T-helper 2 cell (primary cell): ENCODE data around the gene UBE2A.

Experiments
- DNase-seq, 5 experiments: peaks; one replicate each; pipeline versions ENCODE4 v3.0.0 to v3.0.0-alpha.2; 2012 to 2022
- total RNA-seq, 2 donors: gene quantifications; one replicate each; lab custom pipeline; 2026; lab: John Stamatoyannopoulos, UW

UBE2A gene
- 89.2 to 114 reads per million in 2 donors for total RNA-seq

DNA sequence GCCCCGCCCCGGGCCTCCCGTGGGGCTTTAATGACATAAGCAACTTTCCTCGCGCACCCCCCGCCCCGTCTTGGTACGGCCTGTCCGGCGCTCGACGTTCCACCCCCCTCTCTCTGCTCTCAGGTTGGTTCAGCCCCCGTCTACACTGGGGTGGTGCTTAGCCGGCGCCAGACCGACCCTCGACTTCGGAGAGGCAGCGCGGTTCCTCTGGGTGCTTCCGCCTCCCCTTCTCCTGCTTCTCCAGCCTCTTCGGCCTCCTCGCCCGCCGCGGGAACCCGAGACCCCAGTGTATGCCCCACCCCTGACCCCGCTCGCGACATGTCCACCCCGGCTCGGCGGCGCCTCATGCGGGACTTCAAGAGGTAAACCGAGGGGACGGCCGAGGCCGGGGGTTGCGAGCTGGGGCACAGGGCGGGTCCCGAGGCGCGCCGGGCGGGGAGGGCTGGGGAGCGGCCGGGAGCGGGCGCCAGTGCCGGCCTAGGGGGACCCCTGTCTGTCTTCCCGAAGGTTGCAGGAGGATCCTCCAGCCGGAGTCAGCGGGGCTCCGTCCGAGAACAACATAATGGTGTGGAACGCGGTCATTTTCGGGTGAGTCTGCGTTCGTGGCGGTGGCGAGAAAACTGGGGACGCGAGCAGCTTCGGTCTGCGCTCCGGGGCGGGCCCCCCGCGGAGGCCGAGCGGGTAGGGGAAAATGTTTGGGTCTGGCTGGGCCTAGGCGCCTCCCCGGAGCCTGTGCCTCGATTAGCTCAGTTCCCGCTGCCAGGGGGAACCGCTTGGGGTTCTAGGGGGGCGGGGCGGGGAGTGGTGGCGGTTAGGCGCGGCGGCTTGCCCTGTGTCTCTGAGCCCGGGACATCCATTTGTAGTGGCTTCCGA is at the start of gene UBE2A:
TSS of gene UBE2A (plus strand) at position 170 of the 873 bp plus-strand sequence. CDS start at position 319, 149 bp downstream.
- DNase-seq, result peak; percentile 72 to 95 (median 82)

DNA sequence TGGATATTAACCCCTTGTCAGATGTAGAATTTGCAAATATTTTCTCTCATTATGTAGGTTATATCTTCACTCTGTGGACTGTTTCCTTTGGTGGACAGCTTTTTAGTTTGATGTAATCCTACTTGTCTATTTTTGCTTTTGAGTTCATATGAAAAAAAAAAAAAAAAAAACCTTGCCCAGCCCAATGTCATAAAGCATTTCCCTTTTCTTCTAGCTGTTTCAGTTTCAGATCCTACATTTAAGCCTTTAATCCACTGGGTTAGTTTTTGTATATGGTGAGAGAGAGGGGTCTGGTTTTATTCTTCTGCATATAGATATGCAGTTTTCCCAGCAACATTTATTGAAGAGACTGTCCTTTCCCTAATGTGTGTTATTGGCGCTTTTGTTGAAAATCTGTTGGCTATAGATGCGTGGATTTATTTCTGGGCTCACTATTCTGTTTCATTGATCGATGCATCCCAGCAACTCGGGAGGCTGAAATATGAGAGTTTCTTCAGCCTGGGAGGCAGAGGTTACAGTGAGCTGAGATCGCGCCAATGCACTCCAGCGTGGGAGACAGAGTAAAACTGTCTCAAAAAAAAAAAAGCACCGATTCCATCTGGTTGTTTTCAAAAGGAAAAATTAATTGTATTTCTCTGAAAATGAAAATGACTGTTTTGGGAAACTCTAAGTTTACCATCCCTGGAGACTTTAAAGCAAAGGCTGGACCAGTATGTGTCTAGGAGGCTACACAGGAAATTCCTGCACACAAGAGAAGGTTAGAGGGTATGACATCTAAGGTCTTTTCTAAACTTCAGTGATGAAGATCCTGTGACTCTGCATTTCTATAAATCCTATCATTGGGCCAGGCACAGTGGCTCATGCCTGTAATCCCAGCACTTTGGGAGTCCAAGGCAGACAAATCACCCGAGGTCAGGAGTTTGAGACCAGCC is 44.8 kb upstream of the UBE2A start:
- DNase-seq, result no peak

DNA sequence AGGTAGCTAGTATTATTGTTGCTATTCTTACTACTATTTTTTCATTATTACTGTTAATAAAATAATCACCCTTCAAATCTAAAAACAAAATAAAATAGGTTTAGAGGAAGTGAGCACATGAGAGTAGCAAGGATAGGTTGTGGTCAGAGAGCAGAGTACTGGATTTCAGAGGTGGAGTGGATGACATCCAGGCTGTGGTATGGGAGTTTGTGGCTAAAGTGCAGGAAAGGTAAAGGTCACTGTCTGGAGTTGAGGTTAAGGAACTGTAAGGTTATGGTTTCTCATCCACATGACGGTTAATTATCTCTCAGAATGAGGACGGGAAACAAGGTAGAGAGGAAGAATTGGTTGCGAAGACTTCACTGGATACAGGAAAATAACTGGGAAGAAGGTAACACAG is 36.9 kb upstream of the UBE2A start:
- no peak for DNase-seq

DNA sequence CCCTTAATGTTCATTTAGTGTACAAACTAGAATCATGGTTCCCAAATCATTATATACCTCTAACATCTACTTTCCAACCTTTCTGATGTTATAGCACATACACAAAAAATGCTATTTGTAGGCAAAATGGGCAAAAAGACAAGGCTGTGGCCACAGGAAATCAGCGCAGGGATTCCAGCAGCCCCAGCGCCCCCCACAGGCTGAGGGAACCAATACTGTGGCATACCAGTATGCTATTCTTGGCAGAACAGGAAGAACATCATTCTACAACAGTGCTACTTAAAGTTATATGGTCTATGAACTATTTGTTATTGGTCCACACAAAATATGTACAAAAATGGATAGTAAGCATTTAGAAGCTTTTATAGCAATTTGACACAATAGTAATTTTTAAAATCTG is 34.5 kb upstream of the UBE2A start:
- DNase-seq, result peak in 1 of 5 experiments; percentile 1

DNA sequence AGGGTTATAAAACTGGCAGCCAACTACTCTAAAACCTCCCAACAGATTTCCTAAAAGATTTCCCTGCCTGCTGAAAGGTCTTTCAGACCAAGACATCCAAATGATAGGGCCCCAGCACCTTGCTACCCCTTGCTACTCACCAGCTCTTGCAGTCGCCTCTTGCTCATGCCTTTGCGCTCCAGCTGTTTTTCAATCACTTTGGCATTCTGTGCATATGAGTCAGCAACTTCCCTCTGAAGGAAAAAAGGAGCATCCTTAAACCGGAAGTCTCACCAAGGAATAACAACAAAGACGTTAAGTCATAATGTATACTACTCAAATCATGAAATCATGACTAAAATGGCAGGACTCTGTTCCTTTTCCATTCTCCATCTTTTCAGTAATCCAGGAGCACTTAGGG is 33.2 kb upstream of the UBE2A start:
- no peak for DNase-seq

DNA sequence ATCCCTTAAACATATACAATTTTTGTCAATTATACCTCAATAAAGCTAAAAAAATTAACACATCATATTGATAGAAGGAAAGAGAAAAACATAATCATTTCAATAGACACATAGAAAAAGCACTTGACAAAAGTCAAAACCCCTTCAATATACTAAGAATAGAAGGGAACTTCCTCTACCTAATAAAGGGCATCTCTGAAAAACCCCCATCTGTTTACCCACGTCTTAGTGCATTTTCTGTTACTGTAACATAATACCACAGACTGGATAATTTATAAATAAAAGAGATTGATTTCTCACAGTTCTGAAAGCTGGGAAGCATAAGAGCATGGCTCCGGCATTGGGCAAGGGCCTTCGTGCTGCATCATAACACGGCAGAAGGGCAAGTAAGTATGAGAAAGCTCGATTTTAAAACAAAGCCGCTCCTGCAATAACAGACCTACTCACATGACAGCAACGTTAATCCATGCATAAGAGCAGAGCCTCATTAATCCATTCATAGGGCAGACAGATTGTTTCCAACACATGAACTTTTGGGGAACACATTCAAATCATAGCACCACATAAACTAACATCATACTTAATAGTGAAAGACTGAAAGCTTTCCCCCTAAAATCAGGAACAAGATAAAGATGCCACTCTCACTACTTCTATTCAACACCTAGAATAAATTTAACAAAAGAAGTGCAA is 24.9 kb upstream of the UBE2A start:
- no peak for DNase-seq

DNA sequence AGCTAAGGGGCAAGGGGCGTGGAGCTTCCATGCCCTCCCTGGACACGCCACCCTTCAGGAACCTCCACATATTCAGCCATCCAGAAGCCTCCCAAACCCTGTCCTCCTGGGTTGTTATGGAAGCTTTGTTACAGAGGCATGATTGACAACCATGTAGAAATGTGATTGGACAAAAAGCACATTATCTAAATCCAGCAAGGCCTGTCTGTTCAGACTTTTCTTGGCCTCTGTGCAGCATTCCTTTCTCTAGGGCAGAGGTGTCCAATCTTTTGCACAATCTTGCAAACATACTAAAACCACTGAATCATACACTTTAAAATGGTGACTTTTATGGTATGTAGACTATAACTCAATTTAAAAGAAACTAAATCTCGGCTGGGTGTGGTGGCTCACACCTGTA is 21.9 kb upstream of the UBE2A start:
- DNase-seq, result no peak

DNA sequence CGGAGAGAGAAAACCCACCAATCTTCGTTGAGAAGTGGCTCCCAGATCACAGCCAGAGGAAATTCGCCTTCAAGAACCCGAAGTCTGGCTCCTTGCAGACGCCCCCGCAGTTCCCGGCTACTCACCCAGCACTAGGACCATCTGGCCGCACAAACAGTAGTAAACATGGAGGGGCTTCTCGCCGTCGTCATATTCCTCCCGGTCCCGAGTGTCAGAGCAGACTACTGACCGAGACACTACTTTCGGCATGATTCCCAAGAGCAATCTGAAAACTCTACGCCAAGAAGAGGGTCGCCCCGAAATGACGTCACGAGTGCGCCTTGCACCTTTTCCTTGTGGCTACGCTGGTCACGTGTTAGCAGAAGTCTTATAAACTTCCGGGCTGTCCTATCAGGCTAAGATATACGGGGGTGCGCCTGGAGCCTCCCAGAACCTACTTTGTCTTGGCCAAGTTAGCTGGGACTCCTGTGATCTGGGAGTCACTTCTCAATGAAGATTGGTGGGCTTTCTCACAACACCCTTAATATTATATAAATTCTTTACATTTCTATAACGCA is 9.2 kb upstream of the UBE2A start, which contains the start of gene STEEP1:
TSS of gene STEEP1 (minus strand) at position 303 of the 557 bp plus-strand sequence. CDS start at position 249, 54 bp downstream.
- DNase-seq, result peak; percentile 40 to 95 (median 76)

DNA sequence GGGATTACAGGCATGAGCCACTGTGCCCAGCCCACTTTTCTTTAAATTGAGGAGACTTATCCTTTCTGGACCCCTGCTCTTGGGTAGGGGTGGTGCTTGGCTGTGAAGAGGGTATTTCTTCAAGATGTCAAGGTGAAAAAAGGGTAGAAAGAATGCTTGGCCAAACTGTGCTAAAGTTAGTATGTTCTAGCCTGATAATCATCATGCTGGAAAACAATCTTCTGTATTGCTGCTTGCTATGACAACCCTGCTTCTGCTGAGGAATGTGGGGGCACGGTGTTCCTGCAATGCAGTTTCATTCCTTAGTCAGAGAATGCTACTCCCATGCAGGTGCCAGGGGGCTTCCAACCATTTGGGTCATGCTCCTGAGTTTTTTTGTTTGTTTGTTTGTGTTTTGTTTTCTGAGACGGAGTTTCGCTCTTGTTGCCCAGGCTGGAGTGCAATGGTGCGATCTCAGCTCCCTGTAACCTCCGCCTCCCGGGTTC is 4.0 kb upstream of the UBE2A start:
- DNase-seq, result no peak

DNA sequence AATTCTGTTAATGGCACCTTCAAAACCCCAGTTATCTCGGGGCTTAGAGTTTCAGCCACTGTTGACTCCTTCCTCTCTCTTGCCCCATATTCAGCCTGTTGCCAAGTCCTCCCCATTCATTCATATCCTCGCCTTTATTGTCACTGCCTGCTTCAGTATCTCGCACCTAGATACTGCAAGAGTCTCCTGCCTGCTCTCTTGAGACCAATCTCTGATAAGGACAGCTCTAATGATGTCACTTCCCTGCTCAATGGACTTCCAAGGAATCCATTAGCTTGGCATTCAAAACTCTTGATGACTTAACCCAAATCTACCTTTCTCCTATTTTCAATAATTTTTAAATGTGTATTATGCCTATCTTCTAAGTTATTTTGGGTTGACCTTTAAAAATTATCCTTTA is 1.1 kb upstream of the UBE2A start:
- DNase-seq, result no peak

DNA sequence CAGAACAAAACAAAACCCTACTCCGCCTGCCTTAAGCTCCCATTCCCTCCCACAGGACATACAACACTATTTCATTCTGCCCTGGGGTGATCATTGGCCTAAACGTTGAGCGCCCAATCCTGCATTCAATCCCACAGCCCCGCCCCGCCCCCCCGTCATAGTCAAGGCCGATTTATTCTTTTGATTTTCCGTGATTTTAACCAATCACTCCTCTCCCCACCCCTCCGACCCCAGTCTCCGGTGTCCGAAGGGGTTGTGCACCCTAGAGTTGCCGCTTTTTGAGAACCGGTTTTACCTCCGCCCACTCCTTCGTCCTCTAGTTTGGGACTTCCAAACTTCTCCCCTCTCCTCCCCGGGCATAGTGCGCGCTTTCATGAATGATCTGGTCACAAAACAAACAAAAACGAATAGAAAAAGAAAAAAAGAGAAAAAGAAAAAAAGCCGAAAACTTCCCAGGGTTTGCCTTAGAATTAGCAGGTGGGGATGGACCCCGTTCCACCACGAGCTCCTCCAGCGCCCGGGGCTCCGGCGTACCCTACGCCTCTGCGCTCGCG is 446 bp upstream of the UBE2A start:
- peak in 2 of 5 experiments; percentile 0 to 30 for DNase-seq

DNA sequence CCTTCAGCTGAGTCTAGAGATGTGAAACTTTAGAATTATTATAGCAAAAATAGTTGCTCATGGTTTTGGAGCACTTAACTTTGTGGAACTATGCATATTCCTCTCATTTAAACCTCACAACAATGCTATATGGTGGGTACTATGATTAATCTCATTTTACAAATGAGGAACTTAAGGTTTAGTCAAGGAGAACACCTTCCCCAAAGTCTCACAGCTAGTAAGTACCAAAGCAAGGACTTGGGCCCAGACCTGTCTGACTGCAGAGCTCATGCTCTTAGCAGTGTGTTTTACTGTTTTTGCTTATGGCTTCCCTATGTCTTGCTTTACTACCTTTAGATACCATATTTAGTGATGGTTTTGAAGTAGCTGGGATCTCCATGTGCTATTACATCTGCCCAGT is 5.1 kb downstream of the UBE2A start:
- DNase-seq, result no peak

DNA sequence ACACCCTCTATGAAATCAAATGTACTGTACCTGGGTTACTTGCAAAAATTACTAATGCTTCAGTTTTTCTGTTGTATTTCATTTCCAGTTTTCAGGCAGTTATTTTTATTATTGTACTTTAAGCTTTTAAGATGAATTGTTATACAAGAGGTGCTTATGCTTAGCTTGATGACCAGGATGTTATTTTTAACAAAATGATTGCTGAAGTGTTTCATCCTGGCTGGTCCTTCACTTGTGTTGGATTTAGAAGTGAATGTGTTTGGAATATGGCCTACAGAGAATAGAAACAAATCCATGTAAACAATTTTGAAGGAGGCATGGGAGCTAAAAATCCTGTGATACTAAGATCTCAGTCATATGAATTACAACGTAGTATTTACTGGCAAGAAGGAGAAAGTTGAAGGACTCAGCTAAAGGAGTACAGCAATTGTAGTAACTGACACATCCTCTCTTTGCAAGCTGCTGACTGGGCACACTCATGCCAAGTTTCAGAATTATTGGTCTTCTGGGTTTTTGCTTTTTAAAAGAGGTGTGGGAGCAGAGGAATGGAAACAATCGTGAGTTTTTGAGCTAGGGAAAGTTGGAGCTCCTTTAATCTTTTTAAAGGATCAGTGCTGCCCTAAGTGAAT is 9.2 kb downstream of the UBE2A start:
- peak in 1 of 5 experiments; percentile 8 for DNase-seq

DNA sequence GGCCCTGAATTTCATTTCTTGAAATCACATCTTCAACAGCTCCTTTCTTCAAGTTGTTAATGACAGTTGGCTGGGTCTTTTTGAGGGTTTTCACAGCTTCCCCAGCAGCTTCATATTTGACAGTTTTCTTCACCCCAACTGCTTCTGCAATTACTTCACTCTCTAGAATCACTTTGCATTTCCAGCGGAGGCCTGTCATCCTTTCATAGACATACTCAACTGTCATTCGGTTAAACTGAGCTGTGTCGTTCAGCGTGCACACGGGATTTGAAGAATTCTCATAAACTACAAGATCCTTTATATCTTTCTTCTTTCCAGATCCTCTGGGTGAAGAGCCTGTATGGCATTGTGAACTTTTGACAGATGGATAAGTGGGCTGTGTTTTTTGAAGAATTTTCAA is 15.4 kb downstream of the UBE2A start:
- no peak for DNase-seq

DNA sequence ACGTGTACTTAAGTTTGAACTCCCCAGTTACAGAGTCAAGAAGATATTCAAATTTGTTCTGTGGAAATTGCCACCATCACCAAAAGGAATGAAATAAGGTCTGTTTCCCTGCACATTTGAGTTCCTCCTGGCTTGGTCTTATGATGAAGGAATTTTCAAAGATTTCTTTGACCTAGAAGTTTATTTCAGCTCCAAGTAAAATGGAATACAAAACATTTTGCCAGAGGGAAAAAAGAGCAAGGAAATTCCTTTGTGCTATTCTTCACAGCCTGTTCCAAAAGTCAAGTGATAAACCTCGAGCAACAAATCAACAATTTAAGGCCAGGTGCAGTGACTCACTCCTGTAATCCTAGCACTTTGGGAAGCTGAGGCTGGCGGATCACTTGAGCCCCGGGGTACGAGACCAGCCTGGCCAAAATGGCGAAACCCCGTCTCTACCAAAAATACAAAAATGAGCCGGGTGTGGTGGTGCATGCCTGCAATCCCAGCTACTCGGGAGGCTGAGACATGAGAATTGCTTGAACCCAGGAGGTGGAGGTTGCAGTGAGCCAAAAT is 28.4 kb downstream of the UBE2A start:
- DNase-seq, result no peak

DNA sequence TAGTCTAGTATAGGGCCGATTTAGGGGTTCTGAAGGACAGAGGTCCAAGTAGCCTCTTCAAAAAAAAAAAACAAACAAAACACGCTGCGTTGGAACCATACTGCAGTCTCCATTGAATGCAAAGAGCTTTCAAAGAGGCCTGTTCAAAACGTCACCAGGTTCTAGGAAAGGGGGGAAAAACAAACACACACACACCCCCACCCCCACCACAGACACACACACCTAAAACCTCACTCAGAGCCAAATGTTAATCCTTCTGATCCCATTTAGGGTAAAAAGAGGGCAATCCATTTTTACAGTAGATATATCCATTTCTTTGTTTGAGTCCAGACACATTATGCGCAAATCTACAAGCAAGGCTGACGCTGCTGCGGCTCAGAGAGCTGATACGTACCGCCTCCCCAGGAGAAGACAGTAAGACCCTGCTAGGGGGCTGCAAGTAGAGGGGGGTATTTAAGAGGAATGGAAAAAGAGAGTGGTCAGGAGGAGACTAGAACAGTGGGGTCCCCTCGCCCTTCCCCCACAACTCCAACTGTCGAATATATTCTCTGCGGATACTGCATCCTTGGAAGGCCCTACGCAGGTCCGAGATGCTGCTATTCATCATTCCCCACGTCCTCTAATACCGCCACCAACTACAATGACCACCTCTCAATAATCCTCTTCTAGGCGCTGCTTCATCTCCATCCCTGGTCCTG is 30.6 kb downstream of the UBE2A start:
- peak in 1 of 5 experiments; percentile 23 for DNase-seq

DNA sequence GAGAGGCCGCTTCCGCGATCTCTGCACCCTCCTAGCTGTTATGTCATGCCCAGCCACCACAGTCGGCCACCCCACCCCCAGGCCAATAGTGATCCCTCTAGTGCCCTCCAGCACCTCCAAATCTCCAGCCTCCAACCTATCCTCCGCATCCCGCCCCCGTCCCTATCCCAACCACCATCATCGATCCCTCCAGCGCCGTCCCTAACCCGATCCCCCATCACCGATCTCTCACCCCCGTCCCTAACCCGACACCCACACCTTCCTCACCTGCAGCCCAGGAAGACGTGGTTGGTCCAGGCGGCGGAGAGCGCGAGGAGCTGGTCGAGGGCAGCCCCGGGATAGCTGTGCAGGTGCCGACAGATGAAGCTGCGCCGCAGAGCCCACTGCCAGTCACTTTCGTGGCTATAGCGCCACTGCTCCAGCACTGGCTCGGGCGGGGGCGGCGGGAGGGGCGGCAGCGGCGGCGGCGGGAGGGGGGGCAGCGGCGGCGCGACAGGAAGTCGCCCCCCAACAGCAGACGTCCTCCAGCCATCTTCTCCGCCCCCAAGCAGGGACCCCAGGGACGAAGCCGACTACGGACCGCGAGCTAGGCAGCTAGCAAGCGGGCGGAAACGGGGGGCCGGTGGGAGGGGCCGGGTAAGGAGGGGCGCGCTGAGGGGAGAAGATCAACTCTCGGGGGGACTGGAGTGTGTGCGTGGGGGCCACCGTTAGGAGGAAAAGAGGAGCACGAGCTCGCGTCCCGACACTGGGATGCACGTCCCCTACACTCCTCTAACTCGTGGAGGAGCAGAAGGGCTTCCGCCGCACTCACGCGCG is 31.3 kb downstream of the UBE2A start:
- DNase-seq, result peak in 4 of 5 experiments; percentile 16 to 61 (median 30)

DNA sequence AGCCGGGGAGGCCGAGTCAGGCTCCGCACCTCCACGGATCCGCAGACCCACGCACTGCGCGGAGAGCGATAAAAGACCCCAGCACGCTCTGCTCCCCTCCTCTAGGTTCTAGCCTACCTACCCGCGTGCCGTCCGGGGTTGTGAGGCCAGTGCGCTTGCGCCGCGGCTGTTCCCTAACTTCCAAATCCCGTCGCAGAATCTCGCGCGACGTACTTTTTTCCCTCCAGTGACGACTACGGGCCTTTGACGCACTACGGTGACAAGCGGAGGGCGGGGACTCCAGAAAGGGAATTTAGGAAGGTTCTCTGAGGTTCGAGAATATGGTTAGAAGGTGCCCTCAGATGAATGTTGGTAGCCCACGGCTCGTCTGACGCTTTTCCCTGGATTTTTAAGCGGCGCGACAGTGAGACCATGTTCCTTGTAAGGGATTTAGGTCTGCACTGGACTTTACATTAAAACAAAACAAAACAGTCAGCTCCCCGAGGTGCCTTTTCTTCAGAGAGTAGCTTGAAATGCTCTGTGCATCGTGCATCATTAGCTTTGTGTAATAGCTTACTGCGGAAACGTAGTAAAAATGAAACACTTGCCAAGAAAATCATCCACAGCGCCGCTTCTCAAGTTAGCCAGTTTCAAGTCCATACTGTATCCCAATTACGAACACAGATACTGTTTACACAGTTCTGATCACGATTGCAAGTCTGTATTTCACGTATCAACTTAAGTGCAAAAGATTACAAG is 32.1 kb downstream of the UBE2A start, which contains the start of gene NKRF:
TSS of gene NKRF (minus strand) at position 145 of the 738 bp plus-strand sequence.
- peak; percentile 74 to 93 (median 85) for DNase-seq

DNA sequence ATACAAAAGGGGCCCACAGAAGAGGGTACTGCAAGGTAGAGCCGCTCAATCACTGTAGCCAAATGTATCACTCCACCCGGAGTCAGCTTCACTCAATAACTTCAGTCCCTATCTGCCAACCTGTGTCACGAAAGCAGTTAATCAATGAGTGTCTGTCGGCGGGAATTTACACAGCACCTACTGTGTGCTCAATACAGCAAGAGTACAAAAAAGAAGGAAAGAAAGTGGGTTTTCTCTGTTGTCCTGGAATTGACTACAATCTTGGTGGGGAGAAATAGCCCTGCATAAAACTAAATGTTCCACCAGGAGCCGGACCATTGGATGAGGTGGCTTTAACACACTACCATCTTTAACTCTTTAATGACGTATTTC is 32.6 kb downstream of the UBE2A start:
- DNase-seq, result no peak
